HK-2 (cell line): ENCODE data around the gene ZBTB16.

Experiments used
- DNase-seq: peaks from one replicate; pipeline ENCODE4 v3.0.0-alpha.2; 2018; ENCODE audit not compliant: unreplicated experiment

ZBTB16 gene

DNA sequence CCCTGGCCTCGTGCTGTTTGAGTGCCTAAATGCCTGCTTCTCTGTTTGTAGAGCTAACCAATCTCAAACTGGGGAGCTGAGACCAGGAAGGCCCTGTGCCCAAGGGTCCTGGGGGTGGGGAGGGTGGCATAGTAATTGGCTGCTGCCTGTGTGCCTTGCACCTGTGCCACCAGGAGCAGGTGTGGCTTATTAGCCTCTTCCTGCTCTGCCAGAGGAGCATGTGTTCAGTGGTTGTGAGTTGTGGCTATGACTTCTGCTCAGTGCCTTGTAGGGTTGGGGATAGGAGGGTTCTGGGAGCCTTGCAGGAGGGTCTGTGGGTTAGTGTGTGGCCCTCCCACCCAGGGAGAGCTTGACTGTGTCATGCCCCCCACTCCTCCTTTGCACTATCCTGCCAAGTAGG, 109.2 kb downstream of the ZBTB16 start:
- no peak for DNase-seq

DNA sequence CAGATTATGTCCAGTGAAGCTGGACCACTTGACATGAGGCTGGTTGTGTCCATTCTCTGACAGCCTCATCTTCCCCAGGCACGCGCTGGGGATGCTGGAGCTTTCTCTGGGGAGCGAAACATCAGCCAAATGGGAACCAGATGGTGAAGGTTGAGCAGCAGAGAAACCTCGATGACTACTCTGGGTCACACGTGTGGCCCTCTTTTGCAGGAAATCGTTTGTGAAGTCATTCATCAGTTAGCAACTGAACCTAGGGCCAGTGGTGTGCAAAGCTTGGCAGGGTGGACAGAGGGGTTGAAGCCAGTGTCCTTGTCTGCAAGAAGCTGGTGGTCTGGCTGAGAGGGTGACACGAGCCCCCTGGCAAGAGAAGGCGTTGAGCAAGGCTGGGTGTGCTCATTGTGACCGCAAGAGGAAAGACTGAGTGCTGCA, 109.8 kb downstream of the ZBTB16 start:
- no peak for DNase-seq

DNA sequence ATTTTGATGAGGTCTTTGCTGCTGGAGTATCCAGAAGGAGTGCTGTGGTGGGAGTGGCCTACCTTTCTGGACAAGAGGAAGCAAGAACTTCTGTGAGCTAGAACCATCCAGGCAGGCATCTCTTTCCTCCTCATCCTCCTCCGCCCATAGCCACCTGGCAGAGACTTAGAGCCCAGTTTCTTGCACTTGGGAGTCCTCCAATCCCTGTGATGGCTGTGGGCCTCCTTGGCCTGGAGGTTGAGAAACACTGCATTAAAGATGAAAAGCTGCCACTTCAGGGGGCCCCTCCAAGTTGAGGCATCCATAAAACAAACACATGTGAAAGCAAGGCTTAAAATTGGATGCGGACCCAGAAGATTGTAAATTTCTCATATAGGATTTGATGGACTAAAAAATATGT, 110.3 kb downstream of the ZBTB16 start:
- DNase-seq = no peak

DNA sequence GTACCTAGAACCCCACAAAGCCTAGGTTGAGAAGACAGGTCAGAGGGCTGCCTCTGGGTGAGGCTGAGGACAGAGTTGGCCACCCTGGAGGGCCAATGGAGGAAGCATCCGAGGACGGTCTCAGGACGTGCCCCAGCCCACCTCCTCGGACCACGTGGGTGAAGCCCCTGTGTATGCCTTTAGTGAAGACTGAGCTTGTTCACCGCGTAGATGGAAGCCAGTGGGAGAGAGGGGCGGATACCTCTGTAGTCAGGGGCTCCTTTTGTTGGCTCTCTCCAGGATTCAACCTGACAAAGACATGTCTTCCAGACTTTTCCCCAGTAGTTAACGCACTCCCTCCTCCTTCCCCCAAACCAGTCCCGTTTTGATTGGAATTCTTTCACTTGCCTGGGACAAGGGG, 110.7 kb downstream of the ZBTB16 start:
- DNase-seq = no peak

DNA sequence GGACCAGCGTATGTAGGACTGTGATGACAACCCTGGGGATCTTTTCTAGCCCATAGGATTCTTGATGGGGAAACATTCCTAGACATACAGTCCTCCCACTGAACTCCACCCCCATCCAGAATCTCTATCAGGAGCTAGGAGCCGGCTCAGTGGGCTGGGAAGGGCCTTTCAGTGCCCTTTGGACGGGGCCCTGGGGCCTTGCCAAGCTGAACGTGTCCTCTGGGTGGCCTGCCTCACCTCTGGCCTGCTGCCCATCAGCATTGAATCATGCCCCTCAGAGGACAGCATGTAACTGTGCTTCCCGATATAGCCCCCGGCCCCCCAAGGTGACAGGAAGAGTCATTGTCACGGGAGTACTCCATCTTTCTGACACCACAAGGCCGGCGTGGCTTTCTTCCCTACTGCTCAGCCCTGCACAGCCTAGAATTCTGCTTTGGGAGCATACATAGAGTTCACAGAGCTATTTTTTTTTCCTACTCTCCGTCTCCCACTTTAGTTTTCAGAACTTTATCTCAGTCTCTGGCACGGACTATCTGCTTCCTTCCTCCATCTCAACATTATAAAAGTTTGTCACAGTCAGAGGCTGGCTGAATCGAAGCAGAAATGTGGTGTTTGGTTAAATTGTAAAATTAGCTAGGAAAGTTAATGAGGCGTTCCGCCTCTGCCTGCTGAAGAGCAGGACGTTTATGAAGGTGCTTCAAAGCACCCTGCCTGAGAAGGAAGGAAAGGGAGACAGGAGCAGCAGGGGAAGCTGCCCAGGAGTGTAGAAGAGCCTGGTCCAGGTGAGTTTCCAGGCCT, 111.9 kb downstream of the ZBTB16 start:
- no peak for DNase-seq

DNA sequence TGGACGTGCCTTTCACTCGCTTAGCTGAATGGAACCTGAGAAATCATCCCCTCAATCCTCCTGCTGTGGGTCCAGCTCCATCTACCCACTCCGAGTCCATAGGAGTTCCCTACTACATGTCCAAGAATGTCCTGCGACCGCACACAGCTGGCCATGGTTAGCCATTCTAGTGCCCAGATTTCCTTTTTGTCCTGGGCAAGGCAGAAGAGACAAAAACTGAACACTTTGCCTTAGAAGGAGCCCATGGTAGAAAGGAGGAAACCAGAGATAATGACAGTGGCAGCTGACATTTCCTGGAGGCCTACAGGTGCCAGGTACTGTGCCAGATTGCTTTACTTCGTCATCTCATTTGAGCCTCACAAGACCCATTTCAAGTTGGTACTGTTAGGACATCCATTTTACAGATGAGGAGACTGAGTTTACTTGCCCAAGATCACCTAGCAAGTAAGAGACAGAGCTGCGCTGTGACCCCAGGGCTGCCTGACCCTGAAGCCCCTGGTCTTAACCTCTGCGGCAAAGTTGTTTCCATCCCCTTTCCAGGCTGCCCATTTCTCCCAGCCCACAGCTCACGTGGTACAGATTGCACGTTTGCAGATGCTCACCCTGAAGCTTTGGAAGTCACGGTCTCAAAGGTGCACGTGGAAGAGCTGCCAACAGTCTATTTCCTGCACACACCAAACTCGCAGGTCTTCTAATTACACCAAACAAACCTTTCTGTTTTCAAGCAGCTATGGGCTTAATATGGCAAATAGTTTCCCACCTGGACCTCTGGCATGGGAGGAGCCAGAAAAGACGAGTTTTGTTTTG, 112.7 kb downstream of the ZBTB16 start:
- no peak for DNase-seq

DNA sequence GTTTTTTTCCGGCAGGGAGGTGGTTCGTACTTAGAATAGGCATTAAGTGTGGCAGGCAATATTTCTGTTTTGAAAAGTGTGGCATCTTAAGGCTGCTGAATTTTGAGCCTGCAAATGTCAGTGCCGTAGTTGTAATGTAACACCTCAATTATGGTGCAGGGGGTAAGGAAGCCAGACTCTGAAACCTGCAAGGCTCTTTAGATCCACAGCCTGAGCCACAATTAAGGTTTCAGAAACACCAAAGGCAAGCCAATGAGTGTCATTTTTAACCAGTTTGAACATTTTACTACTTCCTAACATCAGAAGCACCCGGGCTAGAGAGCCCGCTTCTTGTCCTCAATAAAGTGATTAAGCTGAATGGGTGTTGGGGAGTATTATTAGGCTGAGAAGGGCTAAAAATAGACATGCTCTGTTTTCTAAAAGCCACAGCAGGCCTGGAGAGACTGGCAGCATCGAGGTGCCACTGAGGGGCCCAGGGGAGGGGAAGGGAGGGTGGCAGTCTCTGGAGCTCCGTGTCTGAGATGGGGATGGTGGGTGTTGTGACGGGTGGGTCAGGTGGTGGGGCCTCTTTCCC, 113.4 kb downstream of the ZBTB16 start:
- no peak for DNase-seq

DNA sequence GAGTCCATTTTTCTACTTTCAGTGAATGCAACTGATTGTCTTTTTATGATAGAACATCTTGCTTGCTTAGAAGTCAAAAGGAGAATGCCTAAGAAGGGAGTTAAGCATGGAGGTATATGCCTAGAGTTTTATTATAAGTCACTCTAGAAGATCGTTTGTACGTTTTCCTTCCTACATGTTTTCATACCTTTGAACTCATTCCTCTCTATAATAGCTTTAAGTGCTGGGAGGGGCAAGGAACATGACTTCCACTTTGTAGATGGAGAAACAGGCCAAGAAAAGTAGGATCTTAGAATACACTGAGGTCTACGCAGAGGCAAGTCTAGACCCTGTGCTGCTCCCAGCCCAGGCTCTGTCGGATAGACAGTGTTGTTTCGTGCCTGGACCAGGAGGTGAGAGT, 114.3 kb downstream of the ZBTB16 start:
- no peak for DNase-seq

DNA sequence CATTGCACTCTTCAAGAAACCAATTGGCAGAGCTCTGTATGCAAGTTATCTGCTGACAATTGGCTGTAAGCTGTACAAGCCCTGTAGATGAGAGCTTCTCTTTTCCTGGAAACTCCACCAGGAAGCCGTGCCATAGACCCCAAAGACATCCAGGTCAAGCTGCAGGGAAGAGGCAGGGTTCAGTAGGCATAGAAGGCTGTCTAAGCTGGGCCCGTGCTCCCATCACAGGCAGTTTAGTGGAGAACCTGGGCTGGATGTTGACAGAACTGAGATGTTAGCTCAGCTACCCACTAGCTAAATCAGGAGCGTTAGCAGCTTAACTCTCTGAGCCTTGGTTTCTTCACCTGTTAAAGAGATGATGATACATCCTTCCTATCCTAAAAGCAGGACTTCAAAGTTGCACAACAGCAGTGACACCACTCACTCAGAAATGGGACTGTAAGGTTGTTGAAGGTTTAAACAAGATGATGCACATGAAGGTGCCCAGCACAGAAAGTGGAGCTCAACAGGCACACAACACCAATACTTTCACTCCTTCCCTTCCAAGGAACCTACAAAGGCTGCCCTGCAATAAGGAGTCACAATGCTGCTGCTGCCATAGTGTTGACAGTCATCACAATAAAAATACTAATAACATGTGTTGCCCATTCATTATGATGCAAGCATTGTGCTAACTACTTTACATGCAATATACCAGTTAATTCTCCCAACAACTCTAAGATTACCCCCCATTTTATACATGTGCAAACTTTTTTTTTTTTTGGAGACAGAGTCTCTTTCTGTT, 115.4 kb downstream of the ZBTB16 start:
- no peak for DNase-seq

DNA sequence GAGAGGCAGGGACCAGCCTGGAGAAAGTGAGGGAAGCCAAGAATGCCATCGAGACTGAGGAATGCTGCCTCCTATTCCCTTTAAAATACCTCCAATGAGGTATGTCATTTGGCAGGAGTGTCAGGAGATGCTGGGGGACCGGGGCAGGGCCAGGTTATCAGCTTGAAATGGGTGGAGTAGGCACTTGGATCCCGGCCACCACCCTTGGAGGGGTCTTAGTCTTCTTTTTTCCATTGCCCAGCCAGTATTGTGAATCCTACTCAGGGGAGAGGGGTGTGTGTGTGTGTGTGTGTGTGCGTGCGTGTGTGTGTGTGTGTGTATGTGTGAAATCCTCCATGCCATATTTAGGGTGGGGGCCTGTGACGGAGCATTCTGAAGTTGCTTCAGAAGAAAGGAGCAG, 116.2 kb downstream of the ZBTB16 start:
- no peak for DNase-seq

DNA sequence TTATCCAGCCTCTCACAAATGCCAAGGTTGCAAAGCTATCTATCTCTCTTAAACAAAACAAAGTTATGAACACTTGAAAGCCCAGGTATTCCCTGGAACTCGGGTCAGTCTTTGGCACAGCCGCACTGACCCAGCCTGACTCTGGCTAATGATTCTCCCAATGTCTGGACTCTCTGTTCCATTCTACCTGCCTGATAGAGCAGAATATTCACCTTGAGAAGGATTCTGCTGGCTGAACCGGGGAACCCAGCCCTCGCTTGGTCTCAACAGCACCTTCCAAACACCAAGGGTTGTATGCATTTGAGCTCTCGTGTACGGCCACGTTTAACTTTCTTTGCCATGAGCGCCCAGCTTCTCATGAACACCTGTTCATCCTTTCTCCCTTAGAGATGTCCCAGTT, 116.8 kb downstream of the ZBTB16 start:
- DNase-seq = no peak

DNA sequence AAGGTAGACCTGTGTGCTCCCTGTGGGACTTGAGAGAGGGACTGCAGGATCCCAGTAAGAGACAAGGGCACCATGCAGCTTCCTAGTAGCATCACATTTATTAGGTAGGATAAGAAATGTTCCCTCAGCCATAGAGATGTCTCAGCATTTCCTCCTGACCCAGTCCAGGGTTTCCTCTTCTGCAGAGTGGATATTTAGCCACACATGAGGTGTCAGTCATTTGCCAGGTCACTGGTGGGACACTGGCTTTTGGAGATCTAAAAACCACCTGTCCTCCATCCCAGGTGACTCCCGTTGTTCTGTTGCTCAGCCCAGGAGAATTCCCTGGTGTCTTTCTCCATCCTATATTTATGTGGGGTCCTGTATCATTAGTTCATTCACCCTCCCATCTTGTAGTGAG, 119.1 kb downstream of the ZBTB16 start:
- no peak for DNase-seq

DNA sequence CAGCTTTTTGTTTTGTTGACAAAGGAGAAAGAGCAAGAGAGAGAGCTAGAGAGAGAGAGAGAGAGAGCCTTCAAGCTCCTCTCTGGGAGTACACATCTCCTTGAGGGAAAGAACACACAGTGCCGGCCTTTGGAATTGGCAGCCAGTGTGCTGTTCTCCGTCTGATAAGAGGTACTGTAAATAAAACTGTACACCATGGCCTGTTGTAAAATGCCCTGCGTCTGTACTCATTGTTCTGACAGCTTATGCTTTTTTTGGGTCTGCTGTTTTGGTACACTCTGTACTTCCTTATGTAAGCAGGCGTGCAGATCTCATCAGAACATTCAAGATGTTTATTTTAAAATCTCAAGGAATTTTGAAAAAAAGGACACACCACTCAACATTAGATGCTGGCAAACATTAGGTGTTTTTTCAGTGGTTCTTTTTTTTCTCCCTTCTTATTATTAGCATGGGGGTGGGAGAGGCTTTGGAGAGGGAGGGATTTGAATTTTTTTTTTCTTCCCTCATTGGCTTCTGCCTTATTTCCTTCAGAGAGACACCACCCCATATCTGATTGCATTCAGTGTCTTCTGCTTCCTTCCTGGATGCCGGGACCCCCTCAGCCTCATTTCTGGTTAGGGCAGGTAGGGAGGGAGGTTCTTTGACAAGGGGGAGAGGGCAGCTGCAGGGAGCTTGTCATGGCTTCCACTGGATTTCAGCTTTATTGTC, 119.9 kb downstream of the ZBTB16 start:
- no peak for DNase-seq

DNA sequence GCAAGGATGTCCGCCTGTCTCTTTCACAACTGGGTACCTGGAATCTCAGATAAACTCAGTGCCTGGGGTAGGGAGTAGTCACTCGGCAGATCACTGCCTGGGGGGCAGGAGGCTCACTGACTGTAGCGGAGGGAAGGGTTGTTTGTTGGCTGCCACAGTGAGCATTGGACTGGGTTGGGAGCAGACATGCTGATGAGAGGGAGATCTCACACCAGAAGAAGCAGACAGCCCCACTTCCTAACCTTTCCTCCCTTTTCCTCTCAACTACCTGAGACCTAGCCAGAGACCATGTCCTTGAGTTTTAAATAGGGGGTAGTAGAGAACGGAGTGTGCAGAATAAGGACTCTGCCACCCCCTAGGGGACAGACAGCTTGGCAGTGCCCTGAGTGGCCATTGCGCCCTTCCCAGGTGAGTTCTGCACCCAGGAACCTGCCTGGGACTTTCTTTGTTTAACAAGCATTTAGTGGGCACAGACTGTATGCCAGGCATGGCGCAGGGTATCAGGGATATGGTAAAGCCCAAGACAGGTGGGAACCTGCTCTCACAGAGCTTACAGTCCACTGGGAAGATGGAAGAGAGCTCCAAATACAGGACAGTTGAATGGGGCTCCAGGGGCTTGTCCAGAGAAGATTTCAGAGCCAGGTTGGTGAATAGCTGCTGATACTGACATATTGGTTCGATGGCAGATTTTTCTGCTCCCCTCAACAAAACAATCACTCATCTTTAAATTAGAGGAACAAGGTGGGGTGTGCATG, 121.0 kb downstream of the ZBTB16 start:
- DNase-seq = no peak

DNA sequence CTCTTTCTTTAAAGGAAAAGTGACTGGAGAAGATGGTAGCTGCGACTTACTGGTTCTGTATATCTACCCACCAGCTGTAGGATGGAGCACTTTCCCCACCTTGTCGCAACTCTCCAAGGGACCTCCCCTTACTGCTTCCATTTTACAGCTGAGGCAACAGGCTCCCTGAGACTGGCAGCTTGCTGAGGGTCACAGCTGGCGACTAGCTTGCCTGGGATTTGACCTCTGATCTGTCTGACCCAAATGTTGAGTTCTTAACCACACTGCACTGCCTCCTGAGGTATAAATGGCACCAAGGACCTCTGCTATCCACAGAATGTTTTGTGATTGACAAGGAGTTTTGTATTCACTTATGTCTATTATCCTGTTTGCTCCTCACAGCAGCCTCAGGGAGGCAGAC, 121.7 kb downstream of the ZBTB16 start:
- no peak for DNase-seq

DNA sequence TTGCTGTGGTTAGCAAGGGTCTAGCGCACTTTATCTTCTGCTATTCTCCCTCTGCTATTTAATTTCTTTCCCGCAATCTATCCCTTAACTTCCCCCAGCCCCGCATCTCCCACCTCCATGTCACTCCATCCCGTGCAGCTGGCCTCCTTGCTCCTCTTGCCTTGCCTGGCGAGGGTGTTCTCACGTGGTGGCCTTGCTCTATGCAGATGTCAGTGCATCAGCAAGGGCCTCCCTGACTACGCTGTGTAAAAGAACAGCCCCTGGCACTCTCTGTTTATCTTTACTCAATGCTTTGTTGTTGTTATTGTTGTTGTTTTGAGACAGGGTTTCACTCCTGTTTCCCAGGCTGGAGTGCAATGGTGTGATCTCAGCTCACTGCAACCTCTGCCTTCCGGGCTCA, 122.2 kb downstream of the ZBTB16 start:
- no peak for DNase-seq

DNA sequence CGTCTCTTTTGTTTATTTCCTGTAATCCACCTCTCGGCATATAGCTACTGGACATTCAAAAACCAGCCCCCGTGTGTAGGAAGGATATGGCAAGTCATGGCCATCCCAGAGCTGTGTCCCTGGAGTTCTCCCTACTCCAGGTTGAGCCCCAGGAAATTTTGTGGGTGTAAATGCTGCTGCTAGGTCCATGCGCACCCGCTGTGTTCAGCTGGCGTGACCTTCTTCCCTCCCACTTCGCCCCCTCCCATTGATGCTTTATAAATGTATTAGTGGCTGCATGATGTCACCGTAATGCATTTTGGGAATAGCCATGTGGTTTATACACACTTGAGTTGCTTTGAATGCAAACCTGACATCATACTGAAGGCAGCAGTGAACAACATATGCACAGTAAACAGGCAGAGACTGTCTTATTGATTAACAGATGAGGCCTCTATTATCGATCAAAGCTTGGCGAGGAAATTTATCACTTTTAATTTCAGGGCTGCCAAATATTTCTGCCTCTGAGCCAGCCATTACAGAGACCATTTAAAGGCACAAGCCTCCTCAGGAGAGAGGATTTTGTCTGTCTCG, 123.0 kb downstream of the ZBTB16 start:
- no peak for DNase-seq

DNA sequence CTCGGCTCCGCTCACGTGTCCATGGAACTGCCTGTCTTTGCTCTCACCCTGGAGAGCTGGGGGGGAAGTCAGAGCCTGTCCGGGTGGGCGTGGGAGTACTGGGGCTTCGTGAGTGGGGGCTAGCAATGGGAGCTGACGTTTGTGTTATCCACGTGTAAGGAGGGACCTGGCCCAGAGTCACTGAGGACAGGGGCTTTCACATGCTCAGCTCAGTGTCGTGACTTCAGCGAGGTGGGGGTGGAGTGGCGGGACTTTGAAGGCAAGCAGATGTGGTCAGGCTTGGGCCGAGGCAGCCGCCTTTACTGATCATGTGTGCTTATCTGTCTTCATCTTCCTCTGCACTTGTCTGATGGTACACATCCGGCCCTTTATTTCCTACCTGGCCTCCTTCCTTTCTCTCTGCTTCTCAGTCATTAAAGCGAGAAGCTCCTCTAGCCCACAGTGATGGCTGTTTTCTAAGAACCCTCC, 123.6 kb downstream of the ZBTB16 start:
- no peak for DNase-seq

DNA sequence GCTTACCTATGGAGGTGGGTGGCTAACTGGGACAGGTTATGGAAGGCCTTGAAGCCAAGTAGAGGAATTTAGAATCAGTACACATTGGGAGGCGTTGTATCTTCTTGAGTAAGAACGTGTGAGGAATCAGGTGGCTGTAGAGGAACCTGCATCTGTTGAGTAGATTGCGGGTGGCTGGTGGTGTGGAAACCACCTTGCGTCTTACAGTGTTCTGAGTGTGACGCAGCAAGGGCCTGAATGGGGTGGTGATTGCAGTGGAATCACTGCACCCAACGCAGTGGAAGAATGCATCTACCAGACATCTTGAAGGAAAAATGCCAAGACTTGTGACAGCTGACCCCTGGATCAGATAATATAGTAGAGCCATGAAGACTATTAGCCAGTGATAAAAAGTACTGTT, 125.9 kb downstream of the ZBTB16 start:
- DNase-seq = no peak

DNA sequence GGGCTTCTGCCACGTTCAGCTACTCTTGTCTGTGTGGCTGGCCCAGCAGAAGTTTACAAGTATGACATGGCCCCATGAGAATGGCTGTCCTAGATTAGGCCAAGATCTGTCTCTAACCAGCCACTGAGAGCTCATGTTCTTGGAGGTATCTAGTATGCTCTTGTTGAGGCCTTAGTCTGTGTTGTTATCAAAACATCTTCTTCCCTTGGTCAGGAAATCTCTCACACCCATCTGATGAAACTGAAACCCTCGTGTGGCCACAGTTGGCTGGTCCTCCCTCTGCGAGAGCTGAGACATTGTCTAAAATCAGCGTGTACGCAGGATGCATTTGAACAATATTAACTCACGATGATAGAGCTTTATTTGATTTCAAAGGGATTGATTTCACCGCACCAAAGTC, 127.7 kb downstream of the ZBTB16 start:
- no peak for DNase-seq
